H9 (cell line): Measurements from ENCODE around the gene PRDX2. TPM values are rescaled to one million over a fixed set of nuclear protein-coding genes. Genes with fewer than 3 reads are reported as not detected.
A peak's percentile ranks its signal among the peaks of the same experiment; 100 is the strongest.

Experiments used
- DNase-seq: peaks from one replicate; pipeline ENCODE4 v3.0.0-alpha.2; 2017
- H2AFZ ChIP-seq: one replicate; pipeline ENCODE4 v1.6.1; 2013; ENCODE audit warnings: mild to moderate bottlenecking, low read length, control low read depth, moderate library complexity
- H2AK5ac ChIP-seq: 2 replicates; pipeline ENCODE4 v1.6.1; 2013; ENCODE audit warnings: low read length, control low read depth, mixed read lengths; ENCODE audit not compliant: insufficient read length
- H2BK120ac ChIP-seq: one replicate; pipeline ENCODE4 v1.6.1; 2013; ENCODE audit warnings: low read depth, mild to moderate bottlenecking, low read length, control low read depth, inconsistent platforms; ENCODE audit not compliant: poor library complexity, severe bottlenecking
- H2BK12ac ChIP-seq: 2 replicates; pipeline ENCODE4 v1.6.1; 2013; ENCODE audit warnings: low read length, control low read depth, mixed read lengths, low read depth; ENCODE audit not compliant: insufficient read length
- H2BK15ac ChIP-seq: 2 replicates; pipeline ENCODE4 v1.6.1; 2013; ENCODE audit warnings: low read depth, low read length, control low read depth
- H2BK20ac ChIP-seq: one replicate; pipeline ENCODE4 v1.6.1; 2013; ENCODE audit warnings: low read depth, mild to moderate bottlenecking, low read length, control low read depth, inconsistent platforms; ENCODE audit not compliant: poor library complexity, severe bottlenecking
- H2BK5ac ChIP-seq: 2 replicates; pipeline ENCODE4 v1.6.1; 2013; ENCODE audit warnings: low read length, control low read depth, mixed read lengths; ENCODE audit not compliant: insufficient read length
- H3K14ac ChIP-seq: 2 replicates; pipeline ENCODE4 v1.6.1; 2013; ENCODE audit warnings: low read length, control low read depth; ENCODE audit not compliant: insufficient read depth
- H3K18ac ChIP-seq: 2 replicates; pipeline ENCODE4 v1.6.1; 2013; ENCODE audit warnings: low read depth, mild to moderate bottlenecking, mixed read lengths, low read length, control low read depth; ENCODE audit not compliant: insufficient read length
- H3K23ac ChIP-seq: 2 replicates; pipeline ENCODE4 v1.6.1; 2013; ENCODE audit warnings: low read length, control low read depth, mixed read lengths, low read depth; ENCODE audit not compliant: insufficient read length
- H3K23me2 ChIP-seq: 2 replicates; pipeline ENCODE4 v1.6.1; 2013; ENCODE audit warnings: low read depth, mild to moderate bottlenecking, mixed read lengths, low read length, control low read depth; ENCODE audit not compliant: insufficient read length, poor library complexity, severe bottlenecking
- H3K27ac ChIP-seq: 2 replicates; pipeline ENCODE4 v1.5.1; 2013; ENCODE audit warnings: low read length, control low read depth, mixed read lengths, low read depth; ENCODE audit not compliant: insufficient read length
- H3K27me3 ChIP-seq: 2 replicates; pipeline ENCODE4 v1.6.1; 2013; ENCODE audit warnings: low read length, control low read depth, inconsistent platforms; ENCODE audit not compliant: insufficient read depth
- H3K4ac ChIP-seq: 2 replicates; pipeline ENCODE4 v1.6.1; 2013; ENCODE audit warnings: low read depth, mild to moderate bottlenecking, control low read depth, inconsistent platforms, low read length, moderate library complexity
- H3K4me1 ChIP-seq: 2 replicates; pipeline ENCODE4 v1.6.1; 2013; ENCODE audit warnings: low read length, control low read depth, inconsistent platforms; ENCODE audit not compliant: insufficient read depth
- H3K4me2 ChIP-seq: 2 replicates; pipeline ENCODE4 v1.6.1; 2013; ENCODE audit warnings: low read length, control low read depth, mixed read lengths; ENCODE audit not compliant: insufficient read length, insufficient read depth
- H3K56ac ChIP-seq: 2 replicates; pipeline ENCODE4 v1.6.1; 2013; ENCODE audit warnings: low read depth, mild to moderate bottlenecking, mixed read lengths, low read length, control low read depth; ENCODE audit not compliant: insufficient read length
- H3K79me1 ChIP-seq: 2 replicates; pipeline ENCODE4 v1.6.1; 2013; ENCODE audit warnings: low read depth, mild to moderate bottlenecking, moderate library complexity, low read length, control low read depth, inconsistent platforms; ENCODE audit not compliant: insufficient read depth, poor library complexity, severe bottlenecking
- H3K79me2 ChIP-seq: 2 replicates; pipeline ENCODE4 v1.6.1; 2013; ENCODE audit warnings: low read length, control low read depth, inconsistent platforms; ENCODE audit not compliant: insufficient read depth
- H3K9ac ChIP-seq: 2 replicates; pipeline ENCODE4 v1.6.1; 2013; ENCODE audit warnings: low read length, control low read depth, mixed read lengths; ENCODE audit not compliant: insufficient read length; ENCODE audit errors: extremely low read depth
- H3K9me3 ChIP-seq: one replicate; pipeline ENCODE4 v1.6.1; 2013; ENCODE audit warnings: low read depth, low read length, inconsistent platforms; ENCODE audit not compliant: control insufficient read depth
- H3T11ph ChIP-seq: one replicate; pipeline ENCODE4 v1.6.1; 2013; ENCODE audit warnings: mild to moderate bottlenecking, low read length, control low read depth, inconsistent platforms
- H4K20me1 ChIP-seq: one replicate; pipeline ENCODE4 v1.6.1; 2013; ENCODE audit not compliant: control insufficient read depth, insufficient read length, insufficient read depth
- H4K5ac ChIP-seq: 2 replicates; pipeline ENCODE4 v1.6.1; 2013; ENCODE audit warnings: low read depth, mild to moderate bottlenecking, mixed read lengths, low read length, control low read depth; ENCODE audit not compliant: insufficient read length
- H4K8ac ChIP-seq: replicated peaks from 2 replicates; pipeline ENCODE4 v1.6.1; 2013; ENCODE audit warnings: low read length, control low read depth, mixed read lengths, low read depth; ENCODE audit not compliant: insufficient read length
- H4K91ac ChIP-seq: 2 replicates; pipeline ENCODE4 v1.6.1; 2013; ENCODE audit warnings: low read depth, mild to moderate bottlenecking, moderate library complexity, mixed read lengths, low read length, control low read depth; ENCODE audit not compliant: insufficient read length
- H3K27ac Mint-ChIP-seq, 3 experiments: 2 replicates in 2 of 3; 3 replicates in 1 of 3; pipeline ENCODE4 v1.8.0; 2020 to 2021; ENCODE audit warnings: mixed read lengths in 3 of 3, mild to moderate bottlenecking in 1 of 3, moderate library complexity in 1 of 3
- H3K27me3 Mint-ChIP-seq: 2 replicates; pipeline ENCODE4 v1.8.0; 2021; ENCODE audit warnings: low read depth, mild to moderate bottlenecking, moderate library complexity, mixed read lengths
- H3K36me3 Mint-ChIP-seq, 3 experiments: 2 replicates in 2 of 3; 3 replicates in 1 of 3; pipeline ENCODE4 v1.8.0; 2020 to 2021; ENCODE audit warnings: low read depth in 3 of 3, mixed read lengths in 3 of 3; ENCODE audit not compliant: insufficient read depth in 1 of 3
- H3K4me1 Mint-ChIP-seq, 2 experiments: 2 replicates each; pipeline ENCODE4 v1.8.0; 2020; ENCODE audit warnings: mixed read lengths in 2 of 2
- H3K4me3 Mint-ChIP-seq, 2 experiments: 2 replicates in 1 of 2; 3 replicates in 1 of 2; pipeline ENCODE4 v1.8.0; 2020 to 2021; ENCODE audit warnings: mild to moderate bottlenecking in 2 of 2, mixed read lengths in 2 of 2, moderate library complexity in 1 of 2
- H3K9me3 Mint-ChIP-seq, 2 experiments: 2 replicates in 1 of 2; 3 replicates in 1 of 2; pipeline ENCODE4 v1.8.0; 2020; ENCODE audit warnings: mild to moderate bottlenecking in 2 of 2, mixed read lengths in 2 of 2, moderate library complexity in 1 of 2
- CTCF ChIP-seq: fragments of 200-600 bp; sonication (generic); conservative IDR thresholded peaks from 3 replicates; pipeline ENCODE4 v1.8.0; 2021; ENCODE audit warnings: antibody characterized with exemption, mild to moderate bottlenecking
- WGBS: extraction: QIAGEN DNeasy Blood & Tissue Kit; methylation state at CpG from one replicate; pipeline ENCODE4 v1.1.7; 2013; ENCODE audit warnings: missing lambda C conversion rate, low lambda C conversion rate, mixed read lengths; ENCODE audit not compliant: insufficient read length; ENCODE audit errors: extremely low coverage; 5-methylcytosine and 5-hydroxymethylcytosine counted together
- total RNA-seq: library from RNA; stranded (reverse); gene quantifications from 2 replicates; pipeline ENCODE4 v1.2.1, GENCODE V29; 2021

The PRDX2 gene
- total RNA-seq, 1 experiment from 2014 or later = 468 TPM

- H3K4ac ChIP-seq = no peak overlapping the region
- H3K27ac Mint-ChIP-seq = peak overlapping the region in 2 of 3 experiments; percentile 46 to 73; a peak in 4 of 7 replicates
- H3K23me2 ChIP-seq = peaks cover 37% of the 10 kb centered on the region
- WGBS = no CpG with 5 or more reads among the region's 56 CpGs
- H2BK5ac ChIP-seq = no peak overlapping the region
- H3K9me3 Mint-ChIP-seq = no peaks in the 10 kb centered on the region
- no peak overlapping the region for H2BK120ac ChIP-seq
- no peaks in the 10 kb centered on the region for H3K79me2 ChIP-seq
- no peaks in the 10 kb centered on the region for H3K9me3 ChIP-seq
- H3K56ac ChIP-seq = no peak overlapping the region
- H3K9ac ChIP-seq = no peak overlapping the region
- no peak overlapping the region for H2BK20ac ChIP-seq
- H3K27ac ChIP-seq = no peak overlapping the region
- H3K4me3 Mint-ChIP-seq = peak overlapping the region; percentile 76 to 85
- H4K8ac ChIP-seq = no peak overlapping the region
- H3K14ac ChIP-seq = peak overlapping the region; percentile 58; the same call in 1 of the 2 replicates
- H2BK15ac ChIP-seq = no peak overlapping the region
- peaks cover 8% of the 10 kb centered on the region for H3K27me3 Mint-ChIP-seq
- no peak overlapping the region for H4K91ac ChIP-seq
- H3K4me1 ChIP-seq = peaks cover 2% of the 10 kb centered on the region; the same call in 1 of the 2 replicates
- no peaks in the 10 kb centered on the region for H3K79me1 ChIP-seq
- H3K36me3 Mint-ChIP-seq = no peaks in the 10 kb centered on the region
- no peak for TF ChIP-seq CTCF
- no peak overlapping the region for H3K23ac ChIP-seq
- H2AK5ac ChIP-seq = no peak overlapping the region
- peak overlapping the region; percentile 48 for H3K4me2 ChIP-seq
- H3K27me3 ChIP-seq = no peaks in the 10 kb centered on the region; the same call in 1 of the 2 replicates
- H2AFZ ChIP-seq = no peak overlapping the region
- H4K5ac ChIP-seq = no peak overlapping the region
- H3K4me1 Mint-ChIP-seq = peaks cover 31 to 32% of the 10 kb centered on the region in 2 experiments
- peak; percentile 98 for DNase-seq
- no peaks in the 10 kb centered on the region for H4K20me1 ChIP-seq
- H3K18ac ChIP-seq = peak overlapping the region; percentile 70
- no peak overlapping the region for H3T11ph ChIP-seq
- H2BK12ac ChIP-seq = no peak overlapping the region
Observed at GRCh38 chr19:12789904-12790619, 11.5 kb downstream of the PRDX2 start.
